Stomach (tissue), 4 donors: ENCODE results near the gene DUSP16.

Experiments used
- CTCF ChIP-seq, 7 experiments: fragments of 450-650 bp in 4 of 7; fragments of 200-600 bp in 3 of 7; sonication (generic) in 3 of 7; IDR thresholded peaks; one replicate each; pipeline ENCODE4 v1.5.1; 2016 to 2019; ENCODE audit warnings: antibody characterized with exemption in 7 of 7, control low read depth in 2 of 7, mild to moderate bottlenecking in 1 of 7
- EP300 ChIP-seq: sonication (generic); formaldehyde crosslinking; IDR thresholded peaks from one replicate; pipeline ENCODE4 v1.6.1; 2017; ENCODE audit warnings: antibody characterized with exemption

GRCh38 chr12:12518464-12518845 lies 44.2 kb downstream of the DUSP16 start:
- TF ChIP-seq CTCF (IDR thresholded peaks at IDR 0.05): no peak
- no peak for TF ChIP-seq EP300
